Left ventricle myocardium inferior (tissue), 1 donor: Measurements from ENCODE around the gene PPARG. TPM values are rescaled to one million over a fixed set of nuclear protein-coding genes. Genes with fewer than 3 reads are reported as not detected.

Experiments used
- DNase-seq: peaks from one replicate; pipeline ENCODE4 v3.0.0-alpha.2; 2020
- H3K27ac ChIP-seq: fragments of 200-600 bp; replicated peaks from 2 replicates; pipeline ENCODE4 v1.8.0; 2021
- H3K27me3 ChIP-seq: fragments of 200-600 bp; 2 replicates; pipeline ENCODE4 v1.8.0; 2021; ENCODE audit warnings: low read depth
- H3K36me3 ChIP-seq: fragments of 200-600 bp; 2 replicates; pipeline ENCODE4 v1.8.0; 2021
- H3K4me1 ChIP-seq: fragments of 200-600 bp; 2 replicates; pipeline ENCODE4 v1.8.0; 2021
- H3K4me3 ChIP-seq: fragments of 200-600 bp; 2 replicates; pipeline ENCODE4 v1.8.0; 2021; ENCODE audit warnings: mild to moderate bottlenecking, moderate library complexity
- H3K9me3 ChIP-seq: fragments of 200-600 bp; replicated peaks from 2 replicates; pipeline ENCODE4 v1.8.0; 2021
- intact Hi-C: fragments of 100-400 bp; cut with micrococcal nuclease; formaldehyde crosslinking; loops from one replicate; pipeline ENCODE4 v1.11.0; 2022
- total RNA-seq: library from RNA; stranded (reverse); fragmentation: NEBNext Ultra II Directional; extraction: Animal tissue kit (Norgen Biotek cat#: 25700); gene quantifications from one replicate; pipeline ENCODE4 v1.2.1, GENCODE V29; 2021
- TF ChIP-seq, protein P1 (sequence below): fragments of 200-600 bp; IDR thresholded peaks from 2 replicates; pipeline ENCODE4 v1.8.0; 2021; ENCODE audit warnings: antibody characterized with exemption, mild to moderate bottlenecking, borderline replicate concordance
- donor health status: DM: no; HTN: yes; CAD: no; lungs with severe emphysema.

PPARG gene
- total RNA-seq, 1 donor from 2014 or later = 15.6 TPM

GRCh38 chr3:12400616-12401194 is 111.8 kb downstream of the PPARG start:
- intact Hi-C loops = no loop called here
- DNase-seq = no peak
- no peak overlapping the region for H3K27ac ChIP-seq

DNA sequence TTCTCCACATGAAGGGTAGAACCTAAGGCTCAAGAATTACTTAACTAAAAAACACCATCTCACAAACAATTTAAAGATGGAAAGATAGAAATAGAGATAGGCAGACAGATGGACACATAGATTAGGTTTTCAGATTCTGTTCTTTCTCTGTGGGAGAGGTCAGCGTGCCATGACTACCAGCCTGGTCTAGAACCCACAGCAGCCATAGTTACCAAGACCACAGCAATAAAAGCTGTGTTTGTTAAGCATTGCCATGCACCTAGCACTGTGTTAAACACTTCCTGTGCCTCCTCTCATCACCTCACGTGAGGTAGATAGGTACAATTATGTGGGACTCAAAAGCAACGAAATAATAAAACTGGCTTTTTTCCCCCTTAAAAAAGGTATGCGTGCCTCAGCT is 112.3 kb downstream of the PPARG start:
- no peak for DNase-seq
- H3K27me3 ChIP-seq = no peaks in the 10 kb centered on the region
- TF ChIP-seq, protein P1, sequence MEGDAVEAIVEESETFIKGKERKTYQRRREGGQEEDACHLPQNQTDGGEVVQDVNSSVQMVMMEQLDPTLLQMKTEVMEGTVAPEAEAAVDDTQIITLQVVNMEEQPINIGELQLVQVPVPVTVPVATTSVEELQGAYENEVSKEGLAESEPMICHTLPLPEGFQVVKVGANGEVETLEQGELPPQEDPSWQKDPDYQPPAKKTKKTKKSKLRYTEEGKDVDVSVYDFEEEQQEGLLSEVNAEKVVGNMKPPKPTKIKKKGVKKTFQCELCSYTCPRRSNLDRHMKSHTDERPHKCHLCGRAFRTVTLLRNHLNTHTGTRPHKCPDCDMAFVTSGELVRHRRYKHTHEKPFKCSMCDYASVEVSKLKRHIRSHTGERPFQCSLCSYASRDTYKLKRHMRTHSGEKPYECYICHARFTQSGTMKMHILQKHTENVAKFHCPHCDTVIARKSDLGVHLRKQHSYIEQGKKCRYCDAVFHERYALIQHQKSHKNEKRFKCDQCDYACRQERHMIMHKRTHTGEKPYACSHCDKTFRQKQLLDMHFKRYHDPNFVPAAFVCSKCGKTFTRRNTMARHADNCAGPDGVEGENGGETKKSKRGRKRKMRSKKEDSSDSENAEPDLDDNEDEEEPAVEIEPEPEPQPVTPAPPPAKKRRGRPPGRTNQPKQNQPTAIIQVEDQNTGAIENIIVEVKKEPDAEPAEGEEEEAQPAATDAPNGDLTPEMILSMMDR = no peak
- H3K27ac ChIP-seq = no peak overlapping the region
- intact Hi-C loops = no loop called here
- H3K4me3 ChIP-seq = no peak overlapping the region
- no peaks in the 10 kb centered on the region for H3K9me3 ChIP-seq
- H3K4me1 ChIP-seq = peaks cover 3% of the 10 kb centered on the region
- no peaks in the 10 kb centered on the region for H3K36me3 ChIP-seq

More at GRCh38 chr3:12400616-12401194, 111.8 kb downstream of the PPARG start:
- Histone ChIP-seq H3K9me3 (no peaks in the 10 kb centered on the region), H3K36me3 (no peaks in the 10 kb centered on the region), H3K27me3 (no peaks in the 10 kb centered on the region), H3K4me1 (no peaks in the 10 kb centered on the region), H3K4me3 (no peak overlapping the region)
- TF ChIP-seq, protein P1 = no peak

- Histone ChIP-seq H3K27ac (peak overlapping the region; percentile 59), H3K36me3 (peaks cover 5% of the 10 kb centered on the region), H3K27me3 (no peaks in the 10 kb centered on the region), H3K9me3 (no peaks in the 10 kb centered on the region), H3K4me1 (peaks cover 8% of the 10 kb centered on the region), H3K4me3 (peak overlapping the region; percentile 16)
- TF ChIP-seq, protein P1 = no peak
- peak; percentile 75 for DNase-seq
- intact Hi-C loops = no loop called here
These were observed 116.8 kb downstream of the PPARG start for GRCh38 chr3:12405432-12406272.

DNA sequence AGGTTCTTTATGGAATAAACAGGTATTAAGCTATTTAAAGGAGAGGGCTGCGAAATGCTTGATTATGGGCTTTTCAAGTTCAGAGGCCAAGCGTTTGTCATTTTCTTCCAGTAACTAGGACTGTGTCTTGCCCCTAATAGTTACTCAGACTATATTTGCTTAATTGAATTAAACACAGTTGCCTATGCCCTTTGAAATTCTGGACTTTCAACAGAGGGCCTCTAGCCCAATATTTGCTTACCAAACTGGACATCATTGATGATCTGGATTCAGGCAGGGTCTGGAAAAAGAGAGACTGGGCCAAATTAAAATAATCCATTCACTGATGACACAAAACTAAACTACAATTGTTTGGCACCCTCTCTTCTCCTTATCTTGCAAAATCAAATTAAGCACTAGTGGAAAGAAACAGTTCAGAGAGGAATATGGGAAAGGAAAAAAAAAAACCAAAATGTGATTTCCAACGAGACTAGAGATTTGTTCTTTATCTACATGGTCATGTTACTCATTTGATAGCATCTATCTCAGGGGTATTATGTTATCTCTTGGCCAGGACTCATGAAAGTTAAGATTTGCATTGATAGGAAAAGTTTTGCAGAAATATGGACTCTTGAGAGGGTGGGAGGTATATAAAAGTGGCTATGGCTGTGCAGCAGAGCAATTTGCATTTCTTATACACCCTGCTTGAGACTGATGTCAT is 120.3 kb downstream of the PPARG start:
- Histone ChIP-seq H3K36me3 (peaks cover 5% of the 10 kb centered on the region), H3K4me3 (no peak overlapping the region), H3K9me3 (no peaks in the 10 kb centered on the region), H3K27ac (no peak overlapping the region), H3K27me3 (no peaks in the 10 kb centered on the region), H3K4me1 (peaks cover 12% of the 10 kb centered on the region)
- intact Hi-C loops = no loop called here
- TF ChIP-seq, protein P1 = no peak
- no peak for DNase-seq

GRCh38 chr3:12409684-12410596 is 121.1 kb downstream of the PPARG start:
- peaks cover 5% of the 10 kb centered on the region for H3K36me3 ChIP-seq
- TF ChIP-seq, protein P1 = no peak
- H3K4me1 ChIP-seq = peaks cover 13% of the 10 kb centered on the region
- intact Hi-C loops = no loop called here
- no peak overlapping the region for H3K27ac ChIP-seq
- H3K27me3 ChIP-seq = no peaks in the 10 kb centered on the region
- no peaks in the 10 kb centered on the region for H3K9me3 ChIP-seq
- H3K4me3 ChIP-seq = no peak overlapping the region
- no peak for DNase-seq
